Fibroblast of mammary gland (primary cell): ENCODE results near the gene PSMB4.

Source experiments
- DNase-seq: peaks from one replicate; pipeline ENCODE4 v3.0.0-alpha.2; 2010; ENCODE audit warnings: low read depth
- H3K4me3 ChIP-seq: 2 replicates; pipeline ENCODE4 v1.5.1; 2011; ENCODE audit warnings: low read depth, mild to moderate bottlenecking, low read length, moderate library complexity; ENCODE audit not compliant: control insufficient read depth
- TF ChIP-seq, protein P1 (sequence below): conservative IDR thresholded peaks from 2 replicates; pipeline ENCODE4 v1.5.1; 2011; ENCODE audit warnings: low read depth, low read length, inconsistent platforms; ENCODE audit not compliant: control insufficient read depth, insufficient read depth

The PSMB4 gene

DNA sequence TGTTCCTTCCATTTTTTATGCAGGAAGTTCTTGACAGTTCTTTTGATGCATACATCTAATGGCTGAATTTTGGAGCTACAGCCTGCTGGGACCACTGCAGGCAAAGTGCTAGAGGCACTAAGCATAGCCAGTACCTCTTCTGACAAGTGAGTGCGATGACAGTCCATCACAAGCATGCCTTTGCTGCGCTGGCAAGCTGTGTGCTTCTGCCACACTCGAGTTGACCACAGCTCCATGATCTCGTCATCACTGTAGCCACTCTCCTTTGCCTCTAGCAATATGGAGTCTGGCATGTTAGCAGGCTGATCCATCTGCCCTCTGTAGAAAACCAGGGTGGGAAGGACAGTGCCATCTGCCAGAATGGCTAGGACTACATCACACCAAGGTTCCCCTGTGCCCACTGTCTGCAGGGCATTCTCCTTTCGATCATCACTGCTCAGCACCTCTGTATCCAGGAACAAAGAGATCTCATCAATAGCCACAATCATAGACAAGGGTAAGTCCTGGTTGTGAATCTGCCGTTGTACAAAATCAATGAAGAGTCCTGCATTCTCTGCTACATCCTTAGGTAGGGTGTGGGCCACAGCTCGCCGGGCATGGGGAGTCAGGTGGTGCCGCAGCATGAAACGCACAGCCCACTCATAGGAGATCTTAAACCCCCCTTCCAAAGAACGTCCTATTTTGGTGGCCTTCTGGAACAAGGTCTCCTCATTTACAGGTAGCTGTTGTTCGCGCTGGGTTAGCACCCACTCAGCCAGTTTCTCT is 6.0 kb downstream of the PSMB4 start:
- TF ChIP-seq, protein P1, sequence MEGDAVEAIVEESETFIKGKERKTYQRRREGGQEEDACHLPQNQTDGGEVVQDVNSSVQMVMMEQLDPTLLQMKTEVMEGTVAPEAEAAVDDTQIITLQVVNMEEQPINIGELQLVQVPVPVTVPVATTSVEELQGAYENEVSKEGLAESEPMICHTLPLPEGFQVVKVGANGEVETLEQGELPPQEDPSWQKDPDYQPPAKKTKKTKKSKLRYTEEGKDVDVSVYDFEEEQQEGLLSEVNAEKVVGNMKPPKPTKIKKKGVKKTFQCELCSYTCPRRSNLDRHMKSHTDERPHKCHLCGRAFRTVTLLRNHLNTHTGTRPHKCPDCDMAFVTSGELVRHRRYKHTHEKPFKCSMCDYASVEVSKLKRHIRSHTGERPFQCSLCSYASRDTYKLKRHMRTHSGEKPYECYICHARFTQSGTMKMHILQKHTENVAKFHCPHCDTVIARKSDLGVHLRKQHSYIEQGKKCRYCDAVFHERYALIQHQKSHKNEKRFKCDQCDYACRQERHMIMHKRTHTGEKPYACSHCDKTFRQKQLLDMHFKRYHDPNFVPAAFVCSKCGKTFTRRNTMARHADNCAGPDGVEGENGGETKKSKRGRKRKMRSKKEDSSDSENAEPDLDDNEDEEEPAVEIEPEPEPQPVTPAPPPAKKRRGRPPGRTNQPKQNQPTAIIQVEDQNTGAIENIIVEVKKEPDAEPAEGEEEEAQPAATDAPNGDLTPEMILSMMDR: no peak
- no peak overlapping the region for H3K4me3 ChIP-seq
- no peak for DNase-seq

DNA sequence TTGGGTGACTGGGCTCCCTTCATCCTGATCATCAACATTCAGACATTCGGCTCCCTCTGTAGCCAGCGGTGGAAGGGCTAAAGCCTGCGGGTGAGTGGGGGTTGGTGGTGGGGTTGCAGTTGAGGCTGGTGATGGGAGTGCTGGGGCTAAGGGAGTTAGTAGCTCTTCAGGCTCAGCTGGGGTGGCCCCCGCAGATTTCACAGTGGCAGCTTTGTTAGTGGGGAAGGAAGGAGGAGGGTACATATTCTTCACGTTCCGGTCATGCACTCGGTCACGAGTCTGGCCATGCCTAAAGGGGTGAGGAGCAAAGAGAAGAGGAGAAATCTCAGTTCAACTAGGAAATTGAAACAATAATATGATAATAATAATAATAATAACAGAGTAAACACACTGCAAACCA is 6.8 kb downstream of the PSMB4 start:
- H3K4me3 ChIP-seq: no peak overlapping the region
- TF ChIP-seq, protein P1: no peak
- no peak for DNase-seq

DNA sequence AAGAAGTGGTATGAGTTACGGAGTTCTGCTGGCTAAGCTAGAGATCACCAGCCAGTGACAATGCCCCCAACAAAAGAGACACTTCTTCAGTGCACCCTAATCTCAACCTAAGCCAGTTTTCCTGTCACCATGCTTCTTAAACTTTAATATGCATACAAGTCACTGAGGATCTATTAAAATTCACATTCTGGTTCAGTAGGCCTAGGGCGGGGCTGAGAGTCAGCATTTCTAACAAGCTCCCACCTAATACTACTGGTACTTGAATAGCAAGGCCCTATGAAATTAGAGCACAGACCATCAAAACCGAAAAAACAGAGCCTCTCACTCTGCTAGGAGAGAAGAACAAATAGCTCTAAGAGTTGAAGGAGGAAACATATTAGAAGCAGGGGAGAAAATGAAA is 7.9 kb downstream of the PSMB4 start:
- no peak overlapping the region for H3K4me3 ChIP-seq
- TF ChIP-seq, protein P1: no peak
- DNase-seq: no peak

DNA sequence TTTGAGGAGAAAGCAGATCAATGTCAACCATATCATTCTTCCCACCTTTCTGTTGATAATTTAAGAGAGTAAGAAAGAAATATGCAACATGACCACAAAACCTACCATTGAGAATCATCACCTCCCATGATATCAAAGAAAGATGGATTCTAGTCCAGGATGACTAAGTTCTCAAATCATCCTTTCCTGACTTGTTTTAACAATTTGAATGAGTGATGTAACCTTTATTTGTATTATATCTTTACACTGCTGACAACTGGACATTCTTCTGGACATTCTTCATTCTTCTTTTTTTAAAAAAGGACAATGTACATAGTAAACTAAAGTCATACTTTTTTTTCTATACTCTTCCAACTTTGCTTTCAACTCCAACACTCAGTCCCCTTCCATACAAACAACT is 9.5 kb downstream of the PSMB4 start:
- no peak overlapping the region for H3K4me3 ChIP-seq
- peak; percentile 13 for DNase-seq

DNA sequence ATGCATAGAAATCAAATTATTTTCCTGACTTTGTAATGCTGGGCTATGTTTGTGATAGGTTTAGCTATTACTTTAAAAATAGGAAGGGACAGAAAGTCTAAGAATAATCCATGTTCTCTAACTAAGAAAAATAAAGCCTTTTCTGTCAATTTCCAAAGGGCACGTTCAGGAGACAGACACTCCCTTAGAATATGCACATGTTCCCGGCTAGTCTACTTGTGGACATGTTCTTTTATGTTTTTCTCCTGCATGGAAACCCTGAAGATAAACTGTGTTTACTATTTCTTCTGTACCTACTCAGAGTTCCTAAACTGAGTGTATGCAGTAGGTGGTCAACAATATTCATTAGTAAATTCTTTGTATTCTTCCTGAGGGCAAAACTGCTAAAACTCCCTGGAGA is 12.5 kb downstream of the PSMB4 start:
- TF ChIP-seq, protein P1: no peak
- no peak overlapping the region for H3K4me3 ChIP-seq
- no peak for DNase-seq

More for the DNA sequence above, 9.5 kb downstream of the PSMB4 start:
- TF ChIP-seq, protein P1: no peak

DNA sequence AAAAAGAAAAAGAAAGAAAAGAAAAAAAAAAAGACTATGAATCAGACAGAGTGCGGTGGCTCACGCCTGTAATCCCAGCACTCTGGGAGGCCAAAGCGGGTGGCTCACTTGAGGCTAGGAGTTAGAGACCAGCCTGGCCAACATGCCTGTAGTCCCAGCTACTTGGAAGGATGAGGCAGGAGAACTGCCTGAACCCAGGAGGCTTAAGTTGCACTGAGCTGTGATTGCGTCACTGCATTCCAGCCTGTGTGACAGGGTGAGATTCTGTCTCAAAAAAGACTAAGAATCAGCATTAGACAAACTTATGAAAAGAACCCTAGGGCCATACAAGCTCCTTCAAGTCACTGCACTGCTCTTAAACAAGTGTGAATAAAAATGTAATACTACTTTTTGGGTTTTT is 16.9 kb downstream of the PSMB4 start:
- peak; percentile 67 for DNase-seq
- no peak overlapping the region for H3K4me3 ChIP-seq
- TF ChIP-seq, protein P1: no peak
